Measurements from ENCODE around the gene UNK. TPM values are rescaled to one million over a fixed set of nuclear protein-coding genes. Genes with fewer than 3 reads are reported as not detected.

The UNK gene
- total and polyA plus RNA-seq, 8 donors, result 19.8 to 54.6 (median 49.0) TPM

GRCh38 chr17:75783803-75784472 lies 668 bp upstream of the UNK start:
- peaks cover 19 to 67% of the 10 kb centered on the region in 2 donors for H3K4me1 ChIP-seq
- ATAC-seq, result peak; percentile 0
- H3K27me3 ChIP-seq, result no peaks in the 10 kb centered on the region
- no peaks in the 10 kb centered on the region for H3K9me3 ChIP-seq
- H3K4me3 ChIP-seq, result peak overlapping the region; percentile 14 to 56
- peak overlapping the region; percentile 99 to 100 for H3K27ac ChIP-seq
- peak in 1 of 4 donors; percentile 53 for DNase-seq
- no peak for TF ChIP-seq CTCF (IDR thresholded peaks at IDR 0.05)
- H3K36me3 ChIP-seq, result peaks cover 0 to 1% of the 10 kb centered on the region in 2 donors
- intact Hi-C loops (cut with DNase I), result no loop called here

GRCh38 chr17:75785016-75785890 lies 647 bp downstream of the UNK start:
- Histone ChIP-seq H3K36me3 (no peaks in the 10 kb centered on the region), H3K27me3 (no peaks in the 10 kb centered on the region), H3K4me1 (peaks cover 19 to 69% of the 10 kb centered on the region in 2 donors), H3K27ac (peak overlapping the region; percentile 99 to 100), H3K4me3 (peak overlapping the region; percentile 47 to 56), H3K9me3 (no peaks in the 10 kb centered on the region)
- DNase-seq (peak; percentile 93 to 97 (median 96)), ATAC-seq (peak; percentile 85)
- intact Hi-C loops (cut with DNase I), result no loop called here
- TF ChIP-seq CTCF (IDR thresholded peaks at IDR 0.05), result no peak

- DNase-seq (peak in 1 of 4 donors; percentile 77), ATAC-seq (no peak)
- H3K27ac ChIP-seq, result no peak overlapping the region
- no peak overlapping the region for H3K4me3 ChIP-seq
- no peaks in the 10 kb centered on the region for H3K9me3 ChIP-seq
- TF ChIP-seq CTCF (IDR thresholded peaks at IDR 0.05), result no peak
- peaks cover 8 to 27% of the 10 kb centered on the region in 2 donors for H3K4me1 ChIP-seq
- intact Hi-C loops (cut with DNase I), result no loop called here
- no peaks in the 10 kb centered on the region for H3K27me3 ChIP-seq
- peaks cover 0 to 3% of the 10 kb centered on the region in 2 donors for H3K36me3 ChIP-seq
Measured at GRCh38 chr17:75791254-75791653, 6.6 kb downstream of the UNK start.

GRCh38 chr17:75793460-75793859 lies 8.9 kb downstream of the UNK start:
- H3K4me3 ChIP-seq, result no peak overlapping the region
- no peaks in the 10 kb centered on the region for H3K9me3 ChIP-seq
- peaks cover 0 to 8% of the 10 kb centered on the region in 2 donors for H3K4me1 ChIP-seq
- H3K36me3 ChIP-seq, result peaks cover 0 to 14% of the 10 kb centered on the region in 2 donors
- DNase-seq (no peak), ATAC-seq (no peak)
- intact Hi-C loops (cut with DNase I), result no loop called here
- no peak for TF ChIP-seq CTCF (IDR thresholded peaks at IDR 0.05)
- no peak overlapping the region for H3K27ac ChIP-seq
- H3K27me3 ChIP-seq, result no peaks in the 10 kb centered on the region

All from left lung (tissue), 10 donors.